ENCODE measurements around the gene FTSJ1. TPM values are rescaled to one million over a fixed set of nuclear protein-coding genes. Genes with fewer than 3 reads are reported as not detected.

The FTSJ1 gene
- total RNA-seq, 1 experiment from 2014 or later = 175 TPM

GRCh38 chrX:48489296-48489695, 13.3 kb downstream of the FTSJ1 start:
- Histone ChIP-seq H3K9ac (ENCODE audit: low read length) (no peak overlapping the region), H3K4me1 (ENCODE audit: insufficient read depth, low read length) (peaks cover 55% of the 10 kb centered on the region), H3K27ac (ENCODE audit: low read length) (peak overlapping the region; percentile 98), H3F3A (ENCODE audit: low read length, unreplicated experiment) (no peaks in the 10 kb centered on the region), H3K9me3 (ENCODE audit: low read length) (no peaks in the 10 kb centered on the region), H3K36me3 (ENCODE audit: low read depth, low read length) (peaks cover 22% of the 10 kb centered on the region), H3K27me3 (ENCODE audit: low read length) (no peaks in the 10 kb centered on the region), H2AFZ (ENCODE audit: low read length) (no peak overlapping the region), H3K4me2 (ENCODE audit: low read length) (no peak overlapping the region), H3K79me2 (ENCODE audit: low read length) (no peaks in the 10 kb centered on the region), H3K4me3 (ENCODE audit: low read length) (no peak overlapping the region), H4K20me1 (ENCODE audit: low read length) (no peaks in the 10 kb centered on the region), H3K9me2 (replicated peaks; ENCODE audit: low read length) (no peaks in the 10 kb centered on the region)
- ChIA-PET CTCF (no interaction called here), POLR2A (ENCODE audit: unreplicated experiment) (no interaction called here)
- intact Hi-C loops (cut with micrococcal nuclease) = no loop called here
- no peak for DNase-seq
- BruUV-seq (replicated peaks) = no TSS peak
- TF ChIP-seq EZH2 (IDR thresholded peaks at IDR 0.05; ENCODE audit: low read length, unreplicated experiment) = no peak
- no peak for TF ChIP-seq EZH2phosphoT487 (IDR thresholded peaks at IDR 0.05; ENCODE audit: borderline replicate concordance, low read length)
- TF ChIP-seq CTCF (conservative IDR thresholded peaks at IDR 0.05; ENCODE audit: low read depth, low read length) = no peak
- ATAC-seq = no peak

DNA sequence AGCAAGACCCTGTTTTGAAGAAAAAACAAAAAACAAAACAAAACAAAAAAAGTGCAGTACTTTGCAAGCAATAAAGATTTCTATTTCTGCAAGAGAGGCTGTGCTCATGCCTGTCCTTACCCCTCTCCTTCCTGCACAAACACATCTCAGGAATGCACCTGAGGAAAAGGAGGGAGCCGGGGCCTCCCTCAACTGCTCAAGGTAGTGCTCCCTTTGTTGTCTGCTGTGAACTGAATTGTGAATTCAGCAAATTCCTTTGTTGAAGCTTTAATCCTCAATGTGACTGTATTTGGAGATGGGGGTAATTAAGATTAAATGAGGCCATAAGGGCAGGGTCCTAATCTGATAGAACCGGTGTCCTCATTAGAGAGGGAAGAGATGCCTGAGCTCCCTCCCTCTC, 13.9 kb downstream of the FTSJ1 start:
- H4K20me1 ChIP-seq (ENCODE audit: low read length) = no peaks in the 10 kb centered on the region
- peak overlapping the region; percentile 57 for H3K9ac ChIP-seq (ENCODE audit: low read length)
- H3K9me2 ChIP-seq (replicated peaks; ENCODE audit: low read length) = no peaks in the 10 kb centered on the region
- peaks cover 17% of the 10 kb centered on the region for H3K36me3 ChIP-seq (ENCODE audit: low read depth, low read length)
- H3K79me2 ChIP-seq (ENCODE audit: low read length) = no peaks in the 10 kb centered on the region
- no TSS peak for BruUV-seq (replicated peaks)
- DNase-seq (no peak), ATAC-seq (no peak)
- H3K4me3 ChIP-seq (ENCODE audit: low read length) = no peak overlapping the region
- CTCF ChIA-PET = no interaction called here
- no peaks in the 10 kb centered on the region for H3F3A ChIP-seq (ENCODE audit: low read length, unreplicated experiment)
- H3K9me3 ChIP-seq (ENCODE audit: low read length) = no peaks in the 10 kb centered on the region
- H3K27ac ChIP-seq (ENCODE audit: low read length) = peak overlapping the region; percentile 98
- intact Hi-C loops (cut with micrococcal nuclease) = loop anchor here (2.0 kb wide), 1 partner anchor 15 kb away; no protein-coding TSS in a partner anchor
- POLR2A ChIA-PET (ENCODE audit: unreplicated experiment) = no interaction called here
- peaks cover 55% of the 10 kb centered on the region for H3K4me1 ChIP-seq (ENCODE audit: insufficient read depth, low read length)
- 0 out of 2 replicates have a peak overlapping the region, but pooled peaks have one; percentile 32 for H3K4me2 ChIP-seq (ENCODE audit: low read length)
- no peak overlapping the region for H2AFZ ChIP-seq (ENCODE audit: low read length)
- TF ChIP-seq EZH2 (IDR thresholded peaks at IDR 0.05; ENCODE audit: low read length, unreplicated experiment) = no peak
- TF ChIP-seq CTCF (conservative IDR thresholded peaks at IDR 0.05; ENCODE audit: low read depth, low read length) = no peak
- TF ChIP-seq EZH2phosphoT487 (IDR thresholded peaks at IDR 0.05; ENCODE audit: borderline replicate concordance, low read length) = no peak
- H3K27me3 ChIP-seq (ENCODE audit: low read length) = no peaks in the 10 kb centered on the region

DNA sequence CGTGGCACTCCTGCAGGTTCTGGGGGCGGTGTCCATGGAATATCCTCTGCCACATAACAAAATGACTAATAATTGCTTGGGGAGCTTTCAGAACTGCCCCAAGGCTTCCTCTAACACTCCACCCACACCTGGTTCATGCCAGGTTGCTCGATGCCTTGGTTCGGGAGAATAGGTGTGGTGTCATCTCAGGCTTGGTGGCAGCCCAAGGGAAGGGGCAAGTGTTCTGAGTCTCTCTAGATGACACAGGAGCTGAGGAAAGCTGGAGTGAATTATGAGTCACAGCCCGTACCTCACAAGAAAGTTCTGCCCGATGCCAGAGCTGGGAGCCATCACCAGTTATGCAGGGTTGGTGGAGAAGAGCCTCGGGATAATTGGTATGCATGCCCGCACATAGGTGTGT, 14.7 kb downstream of the FTSJ1 start:
- Histone ChIP-seq H3K36me3 (ENCODE audit: low read depth, low read length) (peaks cover 11% of the 10 kb centered on the region), H3K27ac (ENCODE audit: low read length) (peak overlapping the region; percentile 98), H3K79me2 (ENCODE audit: low read length) (no peaks in the 10 kb centered on the region), H3K4me1 (ENCODE audit: insufficient read depth, low read length) (peaks cover 55% of the 10 kb centered on the region), H3K9me3 (ENCODE audit: low read length) (no peaks in the 10 kb centered on the region), H3K4me3 (ENCODE audit: low read length) (0 out of 2 replicates have a peak overlapping the region, but pooled peaks have one; percentile 20), H3K27me3 (ENCODE audit: low read length) (no peaks in the 10 kb centered on the region), H3K9ac (ENCODE audit: low read length) (peak overlapping the region; percentile 57), H3K9me2 (replicated peaks; ENCODE audit: low read length) (no peaks in the 10 kb centered on the region), H3K4me2 (ENCODE audit: low read length) (peak overlapping the region; percentile 72), H3F3A (ENCODE audit: low read length, unreplicated experiment) (no peaks in the 10 kb centered on the region), H2AFZ (ENCODE audit: low read length) (no peak overlapping the region), H4K20me1 (ENCODE audit: low read length) (no peaks in the 10 kb centered on the region)
- peak; percentile 28 for ATAC-seq
- TF ChIP-seq EZH2 (IDR thresholded peaks at IDR 0.05; ENCODE audit: low read length, unreplicated experiment) (no peak), CTCF (conservative IDR thresholded peaks at IDR 0.05; ENCODE audit: low read depth, low read length) (no peak), EZH2phosphoT487 (IDR thresholded peaks at IDR 0.05; ENCODE audit: borderline replicate concordance, low read length) (no peak)
- BruUV-seq (replicated peaks) = no TSS peak
- ChIA-PET CTCF (no interaction called here), POLR2A (ENCODE audit: unreplicated experiment) (interaction anchor here (0.6 kb wide), 1 partner anchor 1361 kb away, joined by 3 read pairs; no protein-coding TSS in a partner anchor)
- DNase-seq = peak; percentile 90
- intact Hi-C loops (cut with micrococcal nuclease) = loop anchor here (2.0 kb wide), 1 partner anchor 16 kb away; no protein-coding TSS in a partner anchor

All from PC-3 (cell line).